Measurements from ENCODE around the gene STK39.

Gene STK39

DNA sequence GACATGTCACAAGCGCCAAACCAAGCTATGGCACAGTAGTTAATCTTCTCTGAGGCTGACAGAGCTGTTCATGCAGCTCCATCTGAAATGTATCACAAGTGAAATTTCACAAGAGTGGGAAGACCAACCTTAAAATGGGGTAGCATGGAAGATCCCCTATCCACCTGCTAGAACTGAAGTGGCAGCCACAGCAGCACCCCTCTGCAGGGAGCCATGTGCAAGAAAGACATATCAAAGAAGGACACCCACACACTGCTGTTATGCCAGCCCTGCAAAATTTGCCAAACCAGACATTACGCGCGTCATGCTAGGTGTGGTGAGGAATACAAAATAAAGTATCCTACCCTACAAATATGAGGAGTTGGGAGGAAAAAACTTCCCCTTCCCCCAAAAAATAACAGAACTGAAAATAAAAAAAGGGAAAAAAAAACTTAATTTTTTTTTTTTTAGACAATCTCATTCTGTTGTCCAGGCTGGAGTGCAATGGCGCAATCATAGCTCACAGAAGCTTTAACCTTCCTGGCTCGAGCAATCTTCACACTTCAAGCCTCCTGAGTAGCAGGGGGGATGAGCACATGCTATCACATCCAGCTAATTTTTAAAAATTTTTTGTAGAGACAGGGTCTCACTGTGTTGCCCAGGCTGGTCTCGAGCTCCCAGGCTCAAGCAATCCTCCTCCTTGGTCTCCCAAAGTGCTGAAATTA, 76.2 kb downstream of the STK39 start:
- H3K4me3 ChIP-seq (ENCODE audit: low read depth, low read length): no peak overlapping the region
- TF ChIP-seq, protein P1, sequence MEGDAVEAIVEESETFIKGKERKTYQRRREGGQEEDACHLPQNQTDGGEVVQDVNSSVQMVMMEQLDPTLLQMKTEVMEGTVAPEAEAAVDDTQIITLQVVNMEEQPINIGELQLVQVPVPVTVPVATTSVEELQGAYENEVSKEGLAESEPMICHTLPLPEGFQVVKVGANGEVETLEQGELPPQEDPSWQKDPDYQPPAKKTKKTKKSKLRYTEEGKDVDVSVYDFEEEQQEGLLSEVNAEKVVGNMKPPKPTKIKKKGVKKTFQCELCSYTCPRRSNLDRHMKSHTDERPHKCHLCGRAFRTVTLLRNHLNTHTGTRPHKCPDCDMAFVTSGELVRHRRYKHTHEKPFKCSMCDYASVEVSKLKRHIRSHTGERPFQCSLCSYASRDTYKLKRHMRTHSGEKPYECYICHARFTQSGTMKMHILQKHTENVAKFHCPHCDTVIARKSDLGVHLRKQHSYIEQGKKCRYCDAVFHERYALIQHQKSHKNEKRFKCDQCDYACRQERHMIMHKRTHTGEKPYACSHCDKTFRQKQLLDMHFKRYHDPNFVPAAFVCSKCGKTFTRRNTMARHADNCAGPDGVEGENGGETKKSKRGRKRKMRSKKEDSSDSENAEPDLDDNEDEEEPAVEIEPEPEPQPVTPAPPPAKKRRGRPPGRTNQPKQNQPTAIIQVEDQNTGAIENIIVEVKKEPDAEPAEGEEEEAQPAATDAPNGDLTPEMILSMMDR (IDR thresholded peaks at IDR 0.05; ENCODE audit: borderline replicate concordance, insufficient read depth, low read depth, low read length): no peak

DNA sequence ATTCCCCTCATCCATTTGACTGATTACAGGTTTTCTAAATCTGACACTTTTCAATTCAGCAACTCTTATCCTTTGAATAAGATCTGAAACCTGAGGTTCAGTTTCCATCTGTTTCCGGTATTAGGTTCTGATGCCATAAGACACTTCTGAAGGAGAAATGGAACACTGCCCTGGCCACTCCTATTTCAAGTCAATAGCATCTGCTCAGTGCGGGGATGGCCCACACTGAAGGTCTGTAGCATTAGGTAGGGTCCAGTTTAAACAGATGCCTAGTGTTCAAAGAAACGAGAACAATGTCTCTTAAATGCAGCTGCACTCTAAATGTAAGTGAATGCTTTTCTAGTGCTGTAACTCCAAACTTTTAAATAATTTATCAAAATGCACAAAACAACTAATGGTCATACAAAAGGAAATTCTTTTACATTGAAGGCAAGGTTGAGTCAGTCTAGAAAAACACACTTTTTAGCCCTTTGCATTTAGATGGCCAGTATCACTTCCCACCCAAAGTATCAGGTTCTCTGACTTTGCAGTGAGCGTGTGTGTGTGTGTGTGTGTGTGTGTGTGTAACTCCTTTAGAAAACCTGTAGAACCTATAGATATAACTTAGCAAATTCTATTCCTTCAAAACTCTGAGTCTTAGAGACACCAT, 78.2 kb downstream of the STK39 start:
- no peak overlapping the region for H3K4me3 ChIP-seq (ENCODE audit: low read depth, low read length)
- TF ChIP-seq, protein P1 (IDR thresholded peaks at IDR 0.05; ENCODE audit: borderline replicate concordance, insufficient read depth, low read depth, low read length): no peak

DNA sequence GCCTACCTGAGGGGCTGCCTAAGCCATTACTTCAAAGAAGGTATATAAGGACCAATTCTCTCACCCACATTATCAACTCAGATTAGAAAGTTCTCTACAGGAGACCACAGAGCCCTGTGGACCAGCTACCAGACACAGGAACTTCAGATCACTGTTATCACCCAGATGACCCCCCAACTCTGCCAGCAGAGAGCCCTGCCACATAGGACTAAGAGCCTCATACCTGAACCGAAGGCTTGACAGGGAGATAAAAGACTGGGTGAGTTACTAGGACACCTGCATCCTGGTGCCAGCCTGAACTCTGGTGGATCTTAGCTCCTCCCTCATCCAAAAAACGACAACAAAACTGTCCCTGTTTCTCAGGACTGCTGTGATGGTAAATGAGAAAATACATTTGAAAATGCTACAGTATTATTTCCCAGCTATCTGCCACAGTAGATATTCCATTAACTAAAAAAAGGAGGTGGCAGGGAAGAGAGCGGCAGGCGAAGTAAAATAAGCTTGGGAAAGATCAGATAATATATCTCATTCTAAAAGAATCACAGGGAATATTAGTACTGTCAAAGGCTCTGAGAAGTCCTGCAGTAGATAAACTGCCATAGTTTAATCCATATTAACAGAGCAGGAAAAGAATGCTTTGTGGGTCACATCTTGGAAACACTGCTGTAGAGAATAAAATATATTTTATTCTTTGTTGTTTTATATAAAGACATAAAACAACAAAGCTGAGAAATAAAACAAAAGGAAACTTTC, 79.7 kb downstream of the STK39 start:
- TF ChIP-seq, protein P1 (IDR thresholded peaks at IDR 0.05; ENCODE audit: borderline replicate concordance, insufficient read depth, low read depth, low read length): no peak
- no peak overlapping the region for H3K4me3 ChIP-seq (ENCODE audit: low read depth, low read length)

DNA sequence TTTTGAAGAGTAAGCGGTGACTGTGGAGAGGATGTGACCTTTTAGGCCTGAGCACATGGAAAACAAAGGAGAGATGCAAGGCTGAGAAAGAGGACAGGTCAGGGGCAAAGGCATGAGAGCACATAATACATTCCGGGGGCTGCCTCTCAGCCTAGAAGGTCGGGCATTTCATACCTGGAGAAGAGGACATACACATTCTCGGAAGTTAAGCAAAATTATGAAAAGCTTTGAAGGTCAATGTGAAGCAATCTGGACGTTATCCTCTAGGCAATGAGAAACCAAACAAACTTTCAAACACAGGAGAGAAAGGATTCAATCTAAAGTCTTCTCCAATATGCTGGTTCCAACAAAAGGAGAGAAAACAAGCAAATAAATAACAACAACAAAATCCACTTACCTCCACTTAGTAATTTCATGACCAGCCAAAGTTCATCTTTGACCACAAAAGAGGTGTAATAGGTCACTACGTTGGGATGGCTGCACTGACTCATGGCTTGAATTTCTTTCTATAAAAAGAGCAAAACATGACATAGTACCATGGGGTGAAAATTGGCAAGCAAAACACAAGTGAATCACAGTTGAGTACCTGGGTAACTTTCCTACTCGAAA, 80.4 kb downstream of the STK39 start:
- H3K4me3 ChIP-seq (ENCODE audit: low read depth, low read length): no peak overlapping the region

DNA sequence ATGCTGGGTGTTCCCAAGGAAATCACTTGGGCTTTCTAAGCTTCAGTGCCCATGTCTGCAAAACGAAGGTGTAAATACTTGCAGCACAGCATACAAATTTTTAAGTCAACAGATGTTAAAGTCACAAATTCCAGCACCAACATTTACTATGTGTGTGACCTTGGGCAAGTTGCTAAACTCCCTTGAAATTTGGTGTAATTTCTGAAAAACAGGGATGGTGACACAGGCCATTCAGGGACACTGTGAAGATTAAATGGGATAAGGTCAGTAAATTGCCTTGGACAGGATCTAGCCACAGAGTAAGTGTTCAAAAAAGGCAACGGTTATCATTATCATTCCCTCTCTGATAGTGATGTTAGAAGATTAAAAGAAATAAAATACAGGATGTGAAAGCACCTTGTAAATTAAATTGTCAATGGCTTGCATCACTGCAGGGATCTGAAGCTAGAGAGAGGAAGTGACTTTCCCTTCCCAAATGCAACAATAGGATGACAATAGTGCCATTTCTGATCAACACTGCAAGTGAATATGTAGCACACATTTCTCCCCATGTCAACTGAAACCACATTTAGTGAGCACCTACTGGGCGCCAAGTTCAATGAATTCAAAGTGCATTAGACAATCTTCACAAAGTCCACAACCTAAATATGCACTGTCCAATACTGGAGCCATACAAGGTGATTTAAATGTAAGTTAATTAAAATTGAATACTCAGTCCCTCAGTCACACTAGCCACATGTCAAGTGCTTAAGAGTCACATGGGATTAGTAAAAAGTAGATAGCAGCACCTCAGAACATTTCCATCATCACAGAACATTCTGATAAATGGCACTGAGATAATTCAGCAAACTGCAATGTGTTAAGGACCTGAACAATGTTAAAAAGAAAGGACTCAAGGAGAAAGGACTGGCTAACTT, 81.2 kb downstream of the STK39 start:
- no peak overlapping the region for H3K4me3 ChIP-seq (ENCODE audit: low read depth, low read length)
- TF ChIP-seq, protein P1 (IDR thresholded peaks at IDR 0.05; ENCODE audit: borderline replicate concordance, insufficient read depth, low read depth, low read length): no peak

More for the DNA sequence above, 80.4 kb downstream of the STK39 start:
- TF ChIP-seq, protein P1 (IDR thresholded peaks at IDR 0.05; ENCODE audit: borderline replicate concordance, insufficient read depth, low read depth, low read length): no peak

DNA sequence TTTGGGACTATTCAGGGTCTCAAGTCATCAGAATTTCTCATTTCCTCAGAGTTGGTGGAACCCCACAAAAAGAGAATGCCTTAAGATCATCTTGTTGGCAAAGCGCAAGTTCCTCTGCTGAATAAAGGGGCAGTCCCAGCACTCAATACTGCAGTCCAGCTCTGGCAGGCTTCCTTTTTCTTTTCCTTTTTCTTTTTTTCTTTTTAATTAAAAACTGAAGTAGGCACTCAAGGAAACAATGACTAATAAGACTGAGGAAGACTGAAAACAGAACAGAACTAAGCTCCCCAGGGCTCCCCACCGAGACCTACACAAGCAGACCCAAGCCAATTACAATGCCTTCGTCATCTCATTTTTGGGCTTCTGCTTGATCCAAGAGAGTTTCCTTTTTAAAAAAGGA, 82.0 kb downstream of the STK39 start:
- H3K4me3 ChIP-seq (ENCODE audit: low read depth, low read length): no peak overlapping the region
- TF ChIP-seq, protein P1 (IDR thresholded peaks at IDR 0.05; ENCODE audit: borderline replicate concordance, insufficient read depth, low read depth, low read length): no peak
